ENCODE data around the gene SUMO1. TPM values are rescaled to one million over a fixed set of nuclear protein-coding genes. Genes with fewer than 3 reads are reported as not detected.
A peak's percentile ranks its signal among the peaks of the same experiment; 100 is the strongest.

SUMO1 gene
- total and polyA plus RNA-seq, 5 donors, result 60.4 to 101 (median 67.0) TPM

DNA sequence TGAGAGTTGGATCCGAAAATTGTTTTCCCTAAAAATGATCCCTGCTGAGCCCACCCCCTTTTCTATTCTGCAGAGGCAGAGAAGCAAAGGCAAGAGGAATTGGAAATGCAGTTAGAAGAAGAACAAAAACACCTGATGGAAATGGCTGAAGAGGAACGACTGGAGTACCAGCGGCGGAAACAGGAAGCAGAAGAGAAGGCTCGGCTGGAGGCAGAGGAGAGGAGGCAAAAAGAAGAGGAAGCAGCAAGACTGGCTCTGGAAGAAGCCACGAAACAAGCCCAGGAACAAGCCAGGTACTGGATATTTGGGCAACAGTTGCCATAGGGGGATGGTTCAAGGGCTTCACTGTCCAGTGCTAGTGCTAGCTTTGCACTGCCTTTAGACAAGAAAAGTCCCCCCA, 41.7 kb downstream of the SUMO1 start:
- no peaks in the 10 kb centered on the region for H3K27me3 ChIP-seq (ENCODE audit: control insufficient read depth, insufficient read depth)
- no peak overlapping the region for H3K4me3 ChIP-seq (ENCODE audit: low read length)
- H3K4me1 ChIP-seq (ENCODE audit: control insufficient read depth, insufficient read depth, low read length), result no peaks in the 10 kb centered on the region
- intact Hi-C loops (cut with DNase I), result no loop called here
- 75% methylated on average over 6 of the region's 6 CpGs for WGBS
- ATAC-seq (no peak), DNase-seq (no peak)
- H3K27ac ChIP-seq (ENCODE audit: low read length), result no peak overlapping the region
- no peaks in the 10 kb centered on the region for H3K9me3 ChIP-seq (ENCODE audit: control insufficient read depth, low read length)

- Histone ChIP-seq H3K9me3 (ENCODE audit: control insufficient read depth, low read length) (no peaks in the 10 kb centered on the region), H3K4me3 (ENCODE audit: low read length) (no peak overlapping the region), H3K27me3 (ENCODE audit: control insufficient read depth, insufficient read depth) (no peaks in the 10 kb centered on the region), H3K4me1 (ENCODE audit: control insufficient read depth, insufficient read depth, low read length) (no peaks in the 10 kb centered on the region), H3K27ac (ENCODE audit: low read length) (no peak overlapping the region)
- intact Hi-C loops (cut with DNase I), result no loop called here
- DNase-seq (no peak), ATAC-seq (no peak)
- 88% methylated on average over 3 of the region's 3 CpGs for whole genome bisulfite sequencing
Measured at GRCh38 chr2:202194418-202194817, 44.0 kb downstream of the SUMO1 start.

- DNase-seq (no peak), ATAC-seq (no peak)
- H3K27me3 ChIP-seq (ENCODE audit: control insufficient read depth, insufficient read depth), result no peaks in the 10 kb centered on the region
- WGBS, result 62% methylated on average over 7 of the region's 7 CpGs
- H3K4me1 ChIP-seq (ENCODE audit: control insufficient read depth, insufficient read depth, low read length), result no peaks in the 10 kb centered on the region
- H3K9me3 ChIP-seq (ENCODE audit: control insufficient read depth, low read length), result no peaks in the 10 kb centered on the region
- intact Hi-C loops (cut with DNase I), result no loop called here
- H3K4me3 ChIP-seq (ENCODE audit: low read length), result no peak overlapping the region
- no peak overlapping the region for H3K27ac ChIP-seq (ENCODE audit: low read length)
Measured at GRCh38 chr2:202193881-202194353, 44.5 kb downstream of the SUMO1 start.

DNA sequence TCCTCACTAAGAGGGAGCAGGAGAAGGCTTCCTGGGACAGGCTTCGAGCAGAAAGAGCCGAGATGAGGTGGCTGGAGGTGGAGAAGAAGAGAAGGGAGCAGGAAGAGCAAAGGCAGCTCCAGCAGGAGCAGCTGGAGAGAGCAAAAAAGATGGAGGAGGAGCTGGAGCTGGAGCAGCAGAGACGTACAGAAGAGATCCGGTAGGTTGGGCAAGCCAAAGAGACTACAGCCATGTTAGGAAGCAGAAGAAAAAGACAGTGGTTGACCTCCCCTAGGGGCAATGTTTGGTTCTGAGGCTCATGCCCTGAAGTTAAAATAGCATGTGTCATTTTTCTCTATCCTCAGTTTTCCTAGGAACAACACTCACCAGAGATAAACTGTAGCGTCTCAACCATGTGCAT, 45.1 kb downstream of the SUMO1 start:
- H3K4me3 ChIP-seq (ENCODE audit: low read length), result no peak overlapping the region
- 91% methylated on average over 5 of the region's 5 CpGs for WGBS
- no peaks in the 10 kb centered on the region for H3K4me1 ChIP-seq (ENCODE audit: control insufficient read depth, insufficient read depth, low read length)
- DNase-seq (no peak), ATAC-seq (no peak)
- no peaks in the 10 kb centered on the region for H3K9me3 ChIP-seq (ENCODE audit: control insufficient read depth, low read length)
- H3K27ac ChIP-seq (ENCODE audit: low read length), result no peak overlapping the region
- intact Hi-C loops (cut with DNase I), result no loop called here
- H3K27me3 ChIP-seq (ENCODE audit: control insufficient read depth, insufficient read depth), result no peaks in the 10 kb centered on the region

DNA sequence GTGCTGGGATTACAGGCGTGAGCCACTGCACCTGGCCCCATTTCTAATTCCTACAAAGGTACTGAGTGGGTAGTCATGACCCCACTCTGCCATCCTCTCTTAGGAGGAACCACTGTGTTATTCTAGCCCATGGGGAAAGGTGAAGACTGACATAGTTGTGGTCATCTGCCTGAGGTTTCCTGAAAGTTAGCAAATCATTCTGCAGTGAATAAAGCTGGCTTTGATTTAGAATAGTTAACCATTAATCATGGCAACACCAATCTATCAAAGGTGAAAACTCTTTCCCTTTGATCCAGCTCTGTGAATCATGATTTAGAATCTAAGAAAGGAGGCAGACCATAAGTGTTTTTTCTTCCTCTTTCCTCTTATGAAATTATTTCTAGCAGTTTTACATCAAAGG, 50.8 kb downstream of the SUMO1 start:
- no peaks in the 10 kb centered on the region for H3K9me3 ChIP-seq (ENCODE audit: control insufficient read depth, low read length)

DNA sequence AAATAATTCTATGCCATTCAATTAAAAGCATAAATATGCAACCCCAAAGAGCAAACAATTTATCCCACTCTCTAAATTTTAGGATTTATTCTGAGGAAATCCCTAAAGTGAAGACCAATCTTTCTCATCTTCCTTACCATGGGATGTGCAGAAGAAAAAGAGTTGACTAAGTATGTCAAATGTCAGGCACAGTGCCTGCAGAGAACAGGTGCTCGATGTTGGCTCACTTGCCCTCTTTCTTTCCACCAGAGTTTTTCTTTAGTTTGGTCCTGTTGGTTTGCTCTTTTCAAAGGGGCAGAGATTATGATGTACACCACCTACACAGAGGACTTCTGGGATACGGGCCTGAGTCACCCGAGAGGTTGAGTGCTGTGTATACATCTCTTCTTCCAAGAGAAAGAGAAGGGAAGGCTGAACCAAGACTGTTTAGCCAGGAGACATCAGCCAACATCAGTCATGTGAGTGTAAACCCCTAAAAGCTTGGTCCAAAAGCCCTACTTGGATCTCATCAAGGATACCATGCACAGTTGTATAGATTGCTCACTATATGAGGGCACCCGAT, 51.7 kb downstream of the SUMO1 start:
- WGBS, result 94% methylated on average over 4 of the region's 4 CpGs
- Histone ChIP-seq H3K4me1 (ENCODE audit: control insufficient read depth, insufficient read depth, low read length) (no peaks in the 10 kb centered on the region), H3K4me3 (ENCODE audit: low read length) (no peak overlapping the region), H3K9me3 (ENCODE audit: control insufficient read depth, low read length) (no peaks in the 10 kb centered on the region), H3K27ac (ENCODE audit: low read length) (no peak overlapping the region), H3K27me3 (ENCODE audit: control insufficient read depth, insufficient read depth) (no peaks in the 10 kb centered on the region)
- intact Hi-C loops (cut with DNase I), result no loop called here
- DNase-seq (no peak), ATAC-seq (no peak)

More for the DNA sequence above, 50.8 kb downstream of the SUMO1 start:
- Histone ChIP-seq H3K27me3 (ENCODE audit: control insufficient read depth, insufficient read depth) (no peaks in the 10 kb centered on the region), H3K4me3 (ENCODE audit: low read length) (no peak overlapping the region), H3K27ac (ENCODE audit: low read length) (no peak overlapping the region), H3K4me1 (ENCODE audit: control insufficient read depth, insufficient read depth, low read length) (no peaks in the 10 kb centered on the region)
- 80% methylated on average over 1 of the region's 1 CpG for WGBS
- DNase-seq, result no peak
- ATAC-seq, result no peak
- intact Hi-C loops (cut with DNase I), result no loop called here

DNA sequence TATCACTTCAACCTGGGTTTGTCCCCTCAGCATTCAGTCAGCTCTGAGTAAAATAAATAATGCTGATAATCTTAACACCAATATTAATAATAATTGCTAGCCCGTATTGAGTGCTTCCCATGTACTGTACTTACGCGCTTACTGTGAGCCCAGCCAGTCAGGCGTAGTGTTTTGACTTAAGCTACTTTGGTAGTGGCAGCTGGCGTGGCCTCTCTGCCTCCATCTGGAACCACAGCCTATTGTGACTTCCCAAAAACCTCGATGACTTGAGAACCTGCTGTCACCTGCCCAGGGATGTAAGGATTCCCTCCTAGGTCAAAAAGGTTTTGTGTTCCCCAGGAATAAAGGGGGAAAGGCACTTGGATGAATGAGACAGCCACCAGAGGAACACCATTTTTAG, 53.2 kb downstream of the SUMO1 start:
- no peaks in the 10 kb centered on the region for H3K9me3 ChIP-seq (ENCODE audit: control insufficient read depth, low read length)
- WGBS, result 88% methylated on average over 6 of the region's 6 CpGs
- H3K4me1 ChIP-seq (ENCODE audit: control insufficient read depth, insufficient read depth, low read length), result no peaks in the 10 kb centered on the region
- intact Hi-C loops (cut with DNase I), result no loop called here
- no peak overlapping the region for H3K27ac ChIP-seq (ENCODE audit: low read length)
- DNase-seq (no peak), ATAC-seq (no peak)
- H3K27me3 ChIP-seq (ENCODE audit: control insufficient read depth, insufficient read depth), result no peaks in the 10 kb centered on the region
- no peak overlapping the region for H3K4me3 ChIP-seq (ENCODE audit: low read length)

GRCh38 chr2:202184557-202184956, 53.8 kb downstream of the SUMO1 start:
- DNase-seq, result no peak
- Histone ChIP-seq H3K4me1 (ENCODE audit: control insufficient read depth, insufficient read depth, low read length) (no peaks in the 10 kb centered on the region), H3K4me3 (ENCODE audit: low read length) (no peak overlapping the region), H3K27me3 (ENCODE audit: control insufficient read depth, insufficient read depth) (no peaks in the 10 kb centered on the region), H3K9me3 (ENCODE audit: control insufficient read depth, low read length) (no peaks in the 10 kb centered on the region), H3K27ac (ENCODE audit: low read length) (no peak overlapping the region)
- intact Hi-C loops (cut with DNase I), result no loop called here
- WGBS, result 70% methylated on average over 2 of the region's 2 CpGs
- ATAC-seq, result no peak

DNA sequence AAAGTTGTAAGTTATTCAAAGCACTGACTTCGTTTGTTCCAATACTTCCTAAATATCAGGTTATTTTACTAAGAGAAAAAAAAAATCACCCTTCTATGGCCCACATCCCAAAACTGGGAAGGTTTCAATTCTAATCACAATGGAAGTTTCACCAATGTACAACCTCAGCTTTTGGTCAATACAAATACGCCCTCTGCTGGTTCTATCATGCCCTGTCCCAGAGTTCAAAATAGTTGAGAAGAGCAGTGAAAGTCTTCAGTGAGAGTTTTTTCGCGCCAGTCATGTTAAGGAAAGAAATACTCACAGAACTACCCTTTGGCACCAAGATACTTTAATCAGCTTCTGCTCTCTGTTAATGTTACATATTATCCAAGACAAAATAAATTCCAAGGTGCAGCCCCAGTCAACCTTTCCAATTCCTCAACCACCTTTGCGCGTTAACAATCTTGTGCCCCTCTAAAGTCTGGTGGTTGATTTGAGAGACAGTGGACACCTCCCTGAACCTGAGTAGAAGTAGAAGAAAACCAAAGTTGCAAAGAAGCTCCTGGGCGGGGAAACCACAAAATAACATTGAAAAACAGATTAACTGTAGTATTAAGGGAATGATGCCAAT, 59.9 kb downstream of the SUMO1 start:
- peak; percentile 77 to 84 for ATAC-seq

GRCh38 chr2:202172439-202173211, 65.8 kb downstream of the SUMO1 start:
- Histone ChIP-seq H3K4me3 (ENCODE audit: low read length) (no peak overlapping the region), H3K27me3 (ENCODE audit: control insufficient read depth, insufficient read depth) (no peaks in the 10 kb centered on the region), H3K4me1 (ENCODE audit: control insufficient read depth, insufficient read depth, low read length) (no peaks in the 10 kb centered on the region), H3K27ac (ENCODE audit: low read length) (no peak overlapping the region), H3K9me3 (ENCODE audit: control insufficient read depth, low read length) (no peaks in the 10 kb centered on the region)
- no peak for DNase-seq
- WGBS, result 44% methylated on average over 6 of the region's 6 CpGs
- intact Hi-C loops (cut with DNase I), result loop anchor here (5.0 to 10.0 kb wide), 5 partner anchors 108 to 378 kb away; partner anchors contain the start of genes FZD7 (in 3 of the 4) and CDK15 (in 1 of the 4)
- no peak for ATAC-seq

More for the DNA sequence above, 59.9 kb downstream of the SUMO1 start:
- 45% methylated on average over 7 of the region's 7 CpGs for WGBS
- Histone ChIP-seq H3K27me3 (ENCODE audit: control insufficient read depth, insufficient read depth) (no peaks in the 10 kb centered on the region), H3K4me1 (ENCODE audit: control insufficient read depth, insufficient read depth, low read length) (no peaks in the 10 kb centered on the region), H3K4me3 (ENCODE audit: low read length) (no peak overlapping the region), H3K27ac (ENCODE audit: low read length) (no peak overlapping the region), H3K9me3 (ENCODE audit: control insufficient read depth, low read length) (no peaks in the 10 kb centered on the region)
- DNase-seq, result no peak
- intact Hi-C loops (cut with DNase I), result loop anchor here (2.0 to 10.0 kb wide), 7 partner anchors 114 to 384 kb away; partner anchors contain the start of gene FZD7 (in 3 of the 4)

- peak; percentile 17 to 66 (median 62) for DNase-seq
- Histone ChIP-seq H3K4me1 (ENCODE audit: control insufficient read depth, insufficient read depth, low read length) (no peaks in the 10 kb centered on the region), H3K9me3 (ENCODE audit: control insufficient read depth, low read length) (no peaks in the 10 kb centered on the region), H3K27me3 (ENCODE audit: control insufficient read depth, insufficient read depth) (no peaks in the 10 kb centered on the region), H3K4me3 (ENCODE audit: low read length) (peak overlapping the region; percentile 43), H3K27ac (ENCODE audit: low read length) (no peak overlapping the region)
- peak; percentile 54 to 68 for ATAC-seq
- intact Hi-C loops (cut with DNase I), result loop anchor here (5.0 to 10.0 kb wide), 5 partner anchors 107 to 377 kb away; partner anchors contain the start of genes FZD7 (in 3 of the 4) and CDK15 (in 1 of the 4)
- WGBS, result 13% methylated on average over 32 of the region's 32 CpGs
Measured at GRCh38 chr2:202171241-202171825, 67.1 kb downstream of the SUMO1 start.

Data from right cardiac atrium (tissue), 5 donors.